ENCODE measurements around the gene BTRC.

Gene BTRC

GRCh38 chr10:101493782-101494281 is 139.9 kb downstream of the BTRC start:
- TF ChIP-seq ZFX (IDR thresholded peaks at IDR 0.05; ENCODE audit: borderline replicate concordance) = no peak
- no peak for TF ChIP-seq CTCF (IDR thresholded peaks at IDR 0.05)
- H3K27ac ChIP-seq = no peak overlapping the region

GRCh38 chr10:101494650-101495049 is 140.7 kb downstream of the BTRC start:
- TF ChIP-seq ZFX (IDR thresholded peaks at IDR 0.05; ENCODE audit: borderline replicate concordance) (no peak), CTCF (IDR thresholded peaks at IDR 0.05) (no peak)
- H3K27ac ChIP-seq = no peak overlapping the region

GRCh38 chr10:101495324-101495925 is 141.5 kb downstream of the BTRC start:
- no peak overlapping the region for H3K27ac ChIP-seq
- no peak for TF ChIP-seq ZFX (IDR thresholded peaks at IDR 0.05; ENCODE audit: borderline replicate concordance)
- TF ChIP-seq CTCF (IDR thresholded peaks at IDR 0.05) = peak; percentile 68

GRCh38 chr10:101504438-101504837 is 150.5 kb downstream of the BTRC start:
- TF ChIP-seq CTCF (IDR thresholded peaks at IDR 0.05) (no peak), ZFX (IDR thresholded peaks at IDR 0.05; ENCODE audit: borderline replicate concordance) (no peak)
- no peak overlapping the region for H3K27ac ChIP-seq

- no peak overlapping the region for H3K27ac ChIP-seq
- no peak for TF ChIP-seq ZFX (IDR thresholded peaks at IDR 0.05; ENCODE audit: borderline replicate concordance)
- no peak for TF ChIP-seq CTCF (IDR thresholded peaks at IDR 0.05)
Measured at GRCh38 chr10:101506829-101507661, 153.1 kb downstream of the BTRC start.

GRCh38 chr10:101507828-101508227 is 153.9 kb downstream of the BTRC start:
- no peak for TF ChIP-seq ZFX (IDR thresholded peaks at IDR 0.05; ENCODE audit: borderline replicate concordance)
- no peak for TF ChIP-seq CTCF (IDR thresholded peaks at IDR 0.05)
- no peak overlapping the region for H3K27ac ChIP-seq

GRCh38 chr10:101511938-101512337 is 158.0 kb downstream of the BTRC start:
- no peak overlapping the region for H3K27ac ChIP-seq
- no peak for TF ChIP-seq CTCF (IDR thresholded peaks at IDR 0.05)
- no peak for TF ChIP-seq ZFX (IDR thresholded peaks at IDR 0.05; ENCODE audit: borderline replicate concordance)
